Suppressor macrophage treated with lipopolysaccharide for 1 hour (primary cell): ENCODE data around the gene FKBP1A.
A peak's percentile ranks its signal among the peaks of the same experiment; 100 is the strongest.
"Not testable (repeated sequence)": the region's sequence is repeated elsewhere in the genome, so short reads cannot be mapped to it uniquely, and the experiment has no call there.

Experiments
- DNase-seq, 3 donors: peaks; one replicate each; pipeline ENCODE4 v3.0.0-alpha.2; 2020 to 2022

Gene FKBP1A

GRCh38 chr20:1415667-1416468 is 23.0 kb upstream of the FKBP1A start:
- peak; percentile 83 to 92 (median 85) for DNase-seq

- DNase-seq = no peak
These were observed 22.1 kb upstream of the FKBP1A start for GRCh38 chr20:1414982-1415381.

GRCh38 chr20:1405801-1406200 is 12.9 kb upstream of the FKBP1A start:
- peak in 1 of 3 donors; percentile 27 for DNase-seq

GRCh38 chr20:1403624-1404023 is 10.8 kb upstream of the FKBP1A start:
- DNase-seq = no peak

- no peak for DNase-seq
These were observed 9.3 kb upstream of the FKBP1A start for GRCh38 chr20:1402149-1402548.

- no peak for DNase-seq
These were observed 8.6 kb upstream of the FKBP1A start for GRCh38 chr20:1401451-1401907.

- DNase-seq = not testable (repeated sequence)
These were observed 7.0 kb upstream of the FKBP1A start for GRCh38 chr20:1399678-1400366.

GRCh38 chr20:1398185-1398584 is 5.3 kb upstream of the FKBP1A start:
- not testable (repeated sequence) for DNase-seq

- DNase-seq = no peak
These were observed 4.9 kb upstream of the FKBP1A start for GRCh38 chr20:1397710-1398109.

- no peak for DNase-seq
These were observed 3.8 kb upstream of the FKBP1A start for GRCh38 chr20:1396702-1397101.

GRCh38 chr20:1396264-1396663 is 3.4 kb upstream of the FKBP1A start:
- DNase-seq = no peak

GRCh38 chr20:1394686-1395085 is 1.8 kb upstream of the FKBP1A start:
- peak in 1 of 3 donors; percentile 51 for DNase-seq

- DNase-seq = no peak
These were observed 641 bp upstream of the FKBP1A start for GRCh38 chr20:1393507-1393882.

- peak in 1 of 3 donors; percentile 56 for DNase-seq
These were observed 486 bp downstream of the FKBP1A start for GRCh38 chr20:1392443-1392692.

GRCh38 chr20:1391640-1392442 is 1.0 kb downstream of the FKBP1A start:
- DNase-seq = peak; percentile 72 to 78 (median 73)

- DNase-seq = peak in 1 of 3 donors; percentile 41
These were observed 2.1 kb downstream of the FKBP1A start for GRCh38 chr20:1390581-1391403.

- peak in 1 of 3 donors; percentile 27 for DNase-seq
These were observed 2.9 kb downstream of the FKBP1A start for GRCh38 chr20:1389703-1390580.

GRCh38 chr20:1388741-1389483 is 3.9 kb downstream of the FKBP1A start:
- peak in 1 of 3 donors; percentile 40 for DNase-seq

- DNase-seq = no peak
These were observed 4.6 kb downstream of the FKBP1A start for GRCh38 chr20:1388253-1388652.

- DNase-seq = no peak
These were observed 6.5 kb downstream of the FKBP1A start for GRCh38 chr20:1386323-1386722.
